Erythroblast (primary cell): ENCODE results near the gene CSF1R.

Experiments
- GATA1 ChIP-seq: IDR thresholded peaks from 2 replicates; pipeline ENCODE4 v1.6.1; 2011; ENCODE audit warnings: low read depth, mild to moderate bottlenecking, control low read depth, low read length, moderate library complexity
- POLR2A ChIP-seq: IDR thresholded peaks from 2 replicates; pipeline ENCODE4 v1.6.1; 2011; ENCODE audit warnings: mild to moderate bottlenecking, low read length

DNA sequence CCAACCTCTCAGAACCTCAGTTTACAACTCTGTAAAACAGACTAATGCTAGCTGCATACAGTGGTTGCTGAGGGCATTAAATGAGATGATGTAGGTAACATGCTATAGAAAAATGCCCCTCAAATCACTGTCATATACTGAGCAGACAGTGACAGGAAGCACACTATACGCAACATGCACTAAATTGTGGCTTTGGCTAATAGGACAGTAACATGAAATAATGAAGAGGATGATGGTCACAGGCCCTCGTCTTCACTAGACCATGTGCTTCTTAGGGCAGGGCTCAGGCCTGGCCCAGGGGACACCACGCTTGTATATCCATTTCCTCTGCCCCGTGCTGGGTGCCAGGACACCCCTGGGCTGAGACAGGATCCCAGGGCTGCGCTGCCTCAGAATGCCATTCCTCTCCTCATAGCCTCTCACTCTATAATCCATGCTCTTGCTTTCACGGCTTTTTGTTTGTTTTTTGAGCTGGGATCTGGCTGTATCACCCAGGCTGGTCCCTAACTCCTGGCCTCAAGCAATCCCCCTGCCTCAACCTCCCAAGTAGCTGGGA is 18.9 kb downstream of the CSF1R start:
- TF ChIP-seq POLR2A = no peak
- TF ChIP-seq GATA1 = no peak
